Thymus (tissue), 11 donors: ENCODE measurements around the gene CAMTA1. TPM values are rescaled to one million over a fixed set of nuclear protein-coding genes. Genes with fewer than 3 reads are reported as not detected.
A peak's percentile ranks its signal among the peaks of the same experiment; 100 is the strongest.

Experiments used
- DNase-seq, 9 donors: peaks; one replicate each; pipeline ENCODE4 v3.0.0-alpha.2; 2013; ENCODE audit warnings: low spot score in 9 of 9, low read depth in 6 of 9, missing footprints in 1 of 9
- H3K27ac ChIP-seq, 2 donors: one replicate each; pipeline ENCODE4 v1.5.1; 2013; ENCODE audit warnings: control low read depth in 1 of 2, low read depth in 1 of 2, low read length in 1 of 2, mild to moderate bottlenecking in 1 of 2, moderate library complexity in 1 of 2
- H3K27me3 ChIP-seq, 2 donors: one replicate each; pipeline ENCODE4 v1.5.1; 2013; ENCODE audit warnings: low read length in 1 of 2; ENCODE audit not compliant: control insufficient read depth in 2 of 2, insufficient read depth in 1 of 2
- H3K36me3 ChIP-seq, 2 donors: one replicate each; pipeline ENCODE4 v1.5.1; 2013; ENCODE audit warnings: low read length in 1 of 2, mild to moderate bottlenecking in 1 of 2, moderate library complexity in 1 of 2; ENCODE audit not compliant: control insufficient read depth in 2 of 2, insufficient read depth in 2 of 2
- H3K4me1 ChIP-seq, 2 donors: one replicate each; pipeline ENCODE4 v1.5.1; 2013; ENCODE audit warnings: low read length in 2 of 2; ENCODE audit not compliant: control insufficient read depth in 2 of 2, insufficient read depth in 2 of 2
- H3K4me3 ChIP-seq, 2 donors: one replicate each; pipeline ENCODE4 v1.5.1; 2013; ENCODE audit warnings: low read length in 2 of 2, control low read depth in 1 of 2, mild to moderate bottlenecking in 1 of 2
- H3K9me3 ChIP-seq, 2 donors: one replicate each; pipeline ENCODE4 v1.5.1; 2013; ENCODE audit warnings: low read length in 1 of 2, mild to moderate bottlenecking in 1 of 2; ENCODE audit not compliant: control insufficient read depth in 2 of 2, insufficient read depth in 1 of 2
- WGBS: extraction: QIAGEN DNeasy Blood & Tissue Kit; methylation state at CpG from one replicate; pipeline ENCODE4 v1.1.7; 2013; 5-methylcytosine and 5-hydroxymethylcytosine counted together
- polyA plus RNA-seq: library from polyadenylated mRNA; stranded (reverse); fragments of 200-250 nt; gene quantifications from one replicate; pipeline ENCODE4 v1.2.3, GENCODE V29; 2013
- total RNA-seq: library from RNA; stranded (reverse); fragments of 120-200 nt; gene quantifications from one replicate; pipeline ENCODE4 v1.2.4, GENCODE V29; 2013
- donor health status: healthy.

CAMTA1 gene
- total and polyA plus RNA-seq, 2 donors, result 32.0 to 158 TPM

DNA sequence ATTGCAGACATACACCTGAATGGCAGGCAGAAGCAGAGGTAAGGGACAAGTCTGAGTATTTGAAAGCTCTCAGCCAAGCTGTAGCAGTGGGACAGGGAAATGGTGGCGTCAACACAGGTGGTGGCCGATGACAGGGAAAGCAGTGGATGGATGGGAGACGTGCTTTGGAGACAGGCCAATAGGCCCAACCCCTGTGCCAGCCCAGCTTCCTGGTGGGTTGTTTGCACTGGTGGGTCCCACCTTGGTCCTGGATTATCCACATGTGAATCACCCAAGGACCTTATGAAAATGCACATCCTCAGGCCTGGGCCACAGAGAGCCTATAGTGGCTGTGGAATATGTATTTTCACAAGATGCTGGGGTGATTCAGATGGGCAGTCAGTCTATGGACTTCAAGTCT lies 782.1 kb downstream of the CAMTA1 start:
- H3K4me3 ChIP-seq, result no peak overlapping the region
- H3K36me3 ChIP-seq, result no peaks in the 10 kb centered on the region
- 97% methylated on average over 3 of the region's 3 CpGs for WGBS
- no peak for DNase-seq
- no peaks in the 10 kb centered on the region for H3K9me3 ChIP-seq
- no peak overlapping the region for H3K27ac ChIP-seq
- H3K27me3 ChIP-seq, result no peaks in the 10 kb centered on the region
- H3K4me1 ChIP-seq, result no peaks in the 10 kb centered on the region

DNA sequence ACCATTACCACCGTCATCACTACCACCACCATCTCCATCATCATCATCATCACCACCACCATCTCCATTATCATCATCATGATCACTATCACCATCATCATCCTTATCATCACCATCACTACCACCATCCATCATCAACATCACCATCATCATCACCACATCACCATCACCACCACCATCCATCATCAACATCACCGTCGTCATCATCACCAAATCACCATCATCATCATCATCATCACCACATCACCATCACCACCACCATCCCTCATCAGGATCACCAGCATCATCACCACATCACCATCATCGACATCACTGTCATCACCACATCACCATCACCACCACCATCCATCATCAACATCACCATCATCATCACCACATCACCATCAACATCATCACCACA lies 782.8 kb downstream of the CAMTA1 start:
- no peak overlapping the region for H3K27ac ChIP-seq
- WGBS, result 82% methylated on average over 4 of the region's 4 CpGs
- DNase-seq, result no peak
- H3K4me3 ChIP-seq, result no peak overlapping the region
- no peaks in the 10 kb centered on the region for H3K36me3 ChIP-seq
- no peaks in the 10 kb centered on the region for H3K4me1 ChIP-seq
- H3K27me3 ChIP-seq, result no peaks in the 10 kb centered on the region
- H3K9me3 ChIP-seq, result no peaks in the 10 kb centered on the region

DNA sequence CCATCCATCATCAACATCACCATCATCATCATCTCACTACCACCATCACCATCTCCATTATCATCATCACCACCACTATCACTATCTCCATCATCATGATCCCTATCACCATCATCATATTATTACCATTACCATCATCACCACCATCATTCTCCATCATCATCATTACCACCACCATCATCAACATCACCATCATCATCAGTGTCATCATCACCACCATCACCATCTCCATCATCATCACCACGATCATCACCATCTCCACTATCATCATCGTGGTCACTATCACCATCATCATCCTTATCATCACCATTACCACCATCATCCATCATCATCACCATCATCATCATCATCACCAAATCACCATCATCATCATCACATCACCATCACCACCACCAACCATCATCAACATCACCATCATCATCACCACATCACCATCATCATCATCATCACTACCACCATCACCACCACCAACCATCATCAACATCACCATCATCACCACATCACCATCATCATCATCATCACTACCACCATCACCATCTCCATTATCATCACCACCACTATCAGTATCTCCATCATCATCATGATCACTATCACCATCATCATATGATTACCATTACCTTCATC lies 783.8 kb downstream of the CAMTA1 start:
- Histone ChIP-seq H3K9me3 (no peaks in the 10 kb centered on the region), H3K27ac (no peak overlapping the region), H3K4me1 (no peaks in the 10 kb centered on the region), H3K27me3 (no peaks in the 10 kb centered on the region), H3K36me3 (no peaks in the 10 kb centered on the region), H3K4me3 (no peak overlapping the region)
- WGBS, result 97% methylated on average over 2 of the region's 2 CpGs
- DNase-seq, result no peak

DNA sequence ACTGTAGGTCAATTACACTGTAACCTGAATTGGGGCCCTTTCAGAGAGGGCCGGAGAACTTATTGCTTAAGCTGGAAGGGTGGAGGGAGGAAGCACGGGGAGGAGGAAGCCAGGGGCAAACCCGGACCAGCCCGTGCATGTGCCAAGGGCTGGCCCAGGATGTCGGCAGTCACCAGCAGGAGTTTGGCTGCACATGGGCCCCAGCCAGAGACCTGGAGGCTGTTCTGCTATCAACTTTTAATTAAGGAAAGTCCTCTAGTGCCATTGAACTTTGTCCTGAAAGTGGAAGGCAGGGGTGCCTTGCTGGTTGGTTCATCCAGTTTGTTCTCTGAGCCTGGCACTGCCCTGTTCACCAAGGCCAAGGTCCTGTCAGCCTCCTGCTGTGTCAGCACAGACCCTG lies 785.1 kb downstream of the CAMTA1 start:
- Histone ChIP-seq H3K4me1 (no peaks in the 10 kb centered on the region), H3K27ac (no peak overlapping the region), H3K4me3 (no peak overlapping the region), H3K27me3 (no peaks in the 10 kb centered on the region), H3K36me3 (no peaks in the 10 kb centered on the region), H3K9me3 (no peaks in the 10 kb centered on the region)
- no peak for DNase-seq
- 81% methylated on average over 5 of the region's 5 CpGs for WGBS

DNA sequence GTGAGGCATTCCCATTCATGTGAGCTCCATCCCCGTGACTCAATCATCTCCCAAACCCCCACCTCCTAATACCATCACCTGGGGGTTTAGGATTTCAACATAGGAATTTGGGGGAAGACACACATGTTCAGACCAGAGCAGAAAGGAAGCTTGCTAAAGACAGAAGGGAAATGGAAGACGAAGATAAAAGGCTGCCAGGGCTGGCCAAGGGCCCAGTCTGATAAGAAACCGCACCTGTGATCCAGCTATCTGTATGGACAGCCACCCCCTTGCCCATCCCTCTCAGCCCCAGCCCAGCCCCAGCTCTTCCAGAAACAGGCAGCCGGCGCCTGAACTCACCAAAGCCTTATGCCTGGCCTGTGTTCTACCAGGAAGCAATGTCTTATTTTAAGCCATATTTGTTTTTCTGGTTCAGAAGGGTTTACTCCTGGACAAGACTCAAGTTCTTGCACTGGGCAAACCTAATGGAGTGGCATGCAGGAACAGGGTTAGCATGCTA lies 787.4 kb downstream of the CAMTA1 start:
- Histone ChIP-seq H3K9me3 (no peaks in the 10 kb centered on the region), H3K36me3 (no peaks in the 10 kb centered on the region), H3K27me3 (no peaks in the 10 kb centered on the region), H3K27ac (no peak overlapping the region), H3K4me3 (no peak overlapping the region), H3K4me1 (no peaks in the 10 kb centered on the region)
- WGBS, result 60% methylated on average over 5 of the region's 5 CpGs
- peak in 1 of 9 donors; percentile 1 for DNase-seq

DNA sequence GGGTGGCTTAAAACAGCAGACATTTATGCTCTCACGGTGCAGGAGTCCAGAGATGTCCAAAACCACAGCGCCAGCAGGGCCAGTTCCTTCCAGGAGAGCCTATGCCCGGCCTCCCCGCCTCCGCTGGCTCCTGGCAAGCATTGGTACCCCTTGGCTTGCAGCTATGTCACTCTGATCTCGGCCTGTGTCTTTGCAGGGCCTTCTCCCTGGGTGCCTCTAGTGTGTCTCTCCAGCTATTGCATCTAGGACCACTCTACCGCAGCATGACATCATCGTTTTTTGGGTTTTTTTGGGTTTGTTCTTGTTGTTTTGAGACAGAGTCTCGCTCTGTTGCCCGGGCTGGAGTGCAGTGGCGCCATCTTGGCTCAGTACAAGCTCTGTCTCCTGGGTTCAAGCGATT lies 788.2 kb downstream of the CAMTA1 start:
- H3K9me3 ChIP-seq, result no peaks in the 10 kb centered on the region
- 84% methylated on average over 12 of the region's 12 CpGs for WGBS
- no peak overlapping the region for H3K4me3 ChIP-seq
- H3K36me3 ChIP-seq, result no peaks in the 10 kb centered on the region
- no peak overlapping the region for H3K27ac ChIP-seq
- DNase-seq, result no peak
- H3K27me3 ChIP-seq, result no peaks in the 10 kb centered on the region
- no peaks in the 10 kb centered on the region for H3K4me1 ChIP-seq

DNA sequence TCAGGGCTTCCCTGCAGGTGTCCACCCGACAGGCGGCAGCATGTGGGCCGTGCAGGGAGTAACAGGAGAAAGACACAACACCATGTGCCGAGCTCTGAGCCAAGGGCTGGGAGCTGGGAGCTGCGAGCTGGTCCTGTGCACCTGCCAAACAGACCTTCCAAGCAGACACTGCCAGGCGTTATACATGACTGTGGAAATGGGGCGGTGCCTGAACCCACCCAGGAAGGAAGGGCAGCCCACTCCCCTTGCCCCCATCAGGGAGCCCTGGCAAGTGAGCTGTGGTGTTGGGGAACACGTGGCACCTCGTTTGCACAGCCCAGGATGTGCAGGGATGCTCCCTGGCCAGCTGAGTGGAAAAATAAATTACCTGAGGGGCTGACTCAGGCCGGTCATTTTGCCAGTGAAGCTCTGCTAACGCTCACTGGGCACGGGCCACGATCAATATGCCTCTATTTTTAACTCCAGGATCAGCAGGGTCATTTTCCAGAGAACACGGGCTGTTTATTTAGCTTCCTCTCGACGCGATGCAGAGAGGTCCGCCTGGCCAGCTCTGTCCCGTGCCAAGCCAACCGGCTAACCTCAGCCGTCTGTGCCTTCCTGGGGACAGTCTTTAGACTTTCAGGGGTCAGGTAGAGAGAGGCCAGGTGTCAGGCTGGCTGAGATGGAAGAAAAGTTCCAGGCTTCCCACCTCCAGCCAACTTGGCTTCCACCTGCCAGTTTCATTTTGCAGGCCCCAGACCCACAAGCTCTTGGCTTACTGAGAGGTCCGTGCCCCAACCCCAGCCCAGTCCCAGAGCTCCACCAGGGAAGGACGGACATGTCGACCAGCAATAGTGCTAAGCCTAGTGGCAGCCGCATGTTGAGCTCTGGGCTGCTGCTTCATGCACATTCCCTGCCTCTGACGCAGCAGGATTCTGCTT lies 789.1 kb downstream of the CAMTA1 start:
- Histone ChIP-seq H3K27me3 (no peaks in the 10 kb centered on the region), H3K4me3 (no peak overlapping the region), H3K4me1 (no peaks in the 10 kb centered on the region), H3K9me3 (no peaks in the 10 kb centered on the region), H3K36me3 (no peaks in the 10 kb centered on the region), H3K27ac (no peak overlapping the region)
- no peak for DNase-seq
- 91% methylated on average over 26 of the region's 26 CpGs for WGBS

DNA sequence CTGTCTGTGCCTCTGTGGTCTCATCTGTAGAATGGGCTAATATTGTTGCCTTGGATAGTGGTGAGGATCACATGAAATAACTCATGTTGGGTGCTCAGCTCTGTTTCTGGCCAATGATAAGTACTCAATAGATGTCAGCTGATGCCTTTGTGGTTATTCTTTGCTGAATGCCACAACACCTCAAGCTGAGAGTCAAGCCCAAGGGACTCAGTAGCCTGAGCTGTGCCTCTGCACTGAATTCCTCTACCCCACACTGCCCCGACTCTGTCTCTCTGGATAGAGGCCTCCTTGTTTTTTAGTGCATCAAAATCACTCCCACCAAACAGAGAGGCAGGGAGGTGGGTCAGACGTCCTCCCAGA lies 789.8 kb downstream of the CAMTA1 start:
- H3K36me3 ChIP-seq, result no peaks in the 10 kb centered on the region
- H3K4me1 ChIP-seq, result no peaks in the 10 kb centered on the region
- no peaks in the 10 kb centered on the region for H3K9me3 ChIP-seq
- H3K4me3 ChIP-seq, result no peak overlapping the region
- H3K27ac ChIP-seq, result no peak overlapping the region
- DNase-seq, result no peak
- 87% methylated on average over 2 of the region's 2 CpGs for WGBS
- H3K27me3 ChIP-seq, result no peaks in the 10 kb centered on the region

DNA sequence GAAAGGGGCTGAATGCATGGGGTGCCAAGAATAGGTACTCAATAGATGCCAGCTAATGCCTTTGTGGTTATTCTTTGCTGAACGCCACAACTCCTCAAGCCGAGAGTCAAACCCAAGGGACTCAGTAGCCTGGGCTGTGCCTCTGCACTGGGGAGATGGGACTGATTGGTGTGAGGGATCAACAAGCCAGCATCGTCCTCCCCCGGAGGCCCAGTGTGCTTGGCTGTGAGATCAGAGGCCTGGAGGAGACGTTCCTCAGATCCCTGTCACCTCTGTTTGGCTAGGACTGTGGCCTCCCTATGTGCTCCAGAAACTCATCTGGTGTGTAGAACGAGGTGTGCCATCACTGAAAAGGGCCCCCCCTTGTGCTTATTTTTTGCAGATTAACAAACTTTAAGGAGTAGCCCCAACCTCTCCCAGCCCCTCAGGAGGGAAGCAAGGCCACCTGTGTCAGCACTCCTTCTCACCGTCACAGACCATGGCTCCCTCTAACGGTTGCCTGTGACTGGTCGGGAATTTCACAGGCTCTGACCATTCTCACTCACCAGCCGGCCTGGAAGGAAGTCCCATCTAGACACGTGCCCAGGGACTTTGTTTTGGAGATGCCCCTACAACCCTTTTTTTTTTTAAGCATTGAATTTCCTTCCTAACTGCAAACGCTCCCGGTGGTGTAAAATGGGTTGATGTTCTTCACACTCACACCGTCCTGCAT lies 791.8 kb downstream of the CAMTA1 start:
- 65% methylated on average over 14 of the region's 14 CpGs for WGBS

More for the DNA sequence above, 791.8 kb downstream of the CAMTA1 start:
- Histone ChIP-seq H3K27ac (no peak overlapping the region), H3K4me1 (no peaks in the 10 kb centered on the region), H3K9me3 (no peaks in the 10 kb centered on the region), H3K36me3 (no peaks in the 10 kb centered on the region), H3K4me3 (no peak overlapping the region), H3K27me3 (no peaks in the 10 kb centered on the region)
- DNase-seq, result no peak
